Hippocampal formation (tissue), 2 donors: ENCODE data around the gene RTP3.

Source experiments
- DNase-seq, 2 donors: peaks; one replicate each; lab custom pipeline; 2025; lab: John Stamatoyannopoulos, UW

The RTP3 gene

GRCh38 chr3:46497556-46498265 is at the start of gene RTP3:
RTP3 (plus strand) TSS chr3:46497976; CDS start chr3:46498063, 87 bp downstream.
- DNase-seq = no peak

GRCh38 chr3:46448721-46449120 is 49.1 kb upstream of the RTP3 start:
- DNase-seq = no peak

GRCh38 chr3:46449755-46450552 is 47.8 kb upstream of the RTP3 start:
- DNase-seq = no peak

GRCh38 chr3:46453526-46454208 is 44.1 kb upstream of the RTP3 start:
- no peak for DNase-seq

GRCh38 chr3:46454209-46454595 is 43.6 kb upstream of the RTP3 start:
- DNase-seq = no peak

- DNase-seq = no peak
These were observed 43.2 kb upstream of the RTP3 start for GRCh38 chr3:46454606-46455005.

GRCh38 chr3:46455231-46456115 is 42.3 kb upstream of the RTP3 start:
- DNase-seq = no peak

- DNase-seq = no peak
These were observed 41.7 kb upstream of the RTP3 start for GRCh38 chr3:46456118-46456517.

GRCh38 chr3:46460051-46460450 is 37.7 kb upstream of the RTP3 start:
- DNase-seq = no peak

- DNase-seq = no peak
These were observed 35.7 kb upstream of the RTP3 start for GRCh38 chr3:46462111-46462510.

- DNase-seq = no peak
These were observed 35.3 kb upstream of the RTP3 start for GRCh38 chr3:46462511-46462910.

GRCh38 chr3:46463120-46463867 is 34.5 kb upstream of the RTP3 start:
- DNase-seq = no peak

GRCh38 chr3:46463868-46464241 is 33.9 kb upstream of the RTP3 start:
- no peak for DNase-seq

GRCh38 chr3:46464326-46465195 is 33.2 kb upstream of the RTP3 start, which contains the start of gene LTF:
LTF (minus strand) TSS chr3:46464905; CDS start chr3:46464867, 38 bp downstream.
- no peak for DNase-seq

GRCh38 chr3:46465196-46465520 is 32.6 kb upstream of the RTP3 start:
- no peak for DNase-seq

GRCh38 chr3:46466273-46466672 is 31.5 kb upstream of the RTP3 start:
- no peak for DNase-seq

GRCh38 chr3:46466871-46467403 is 30.8 kb upstream of the RTP3 start:
- no peak for DNase-seq

- no peak for DNase-seq
These were observed 30.2 kb upstream of the RTP3 start for GRCh38 chr3:46467562-46467961.

- DNase-seq = no peak
These were observed 28.8 kb upstream of the RTP3 start for GRCh38 chr3:46468753-46469600.
